ENCODE results near the gene C17orf75. TPM values are rescaled to one million over a fixed set of nuclear protein-coding genes. Genes with fewer than 3 reads are reported as not detected.

The C17orf75 gene
- total and polyA plus RNA-seq, 2 donors (not counting 1 experiment from before 2014, with no cell fraction given), result 16.4 to 30.2 TPM

GRCh38 chr17:32361270-32361669, 19.3 kb upstream of the C17orf75 start:
- Histone ChIP-seq H2AFZ (ENCODE audit: low read length) (no peak overlapping the region), H3K27me3 (ENCODE audit: control insufficient read depth, insufficient read depth, low read length) (no peaks in the 10 kb centered on the region), H3K36me3 (ENCODE audit: control insufficient read depth, insufficient read depth, low read length) (peaks cover 15% of the 10 kb centered on the region), H4K20me1 (ENCODE audit: control insufficient read depth, extremely low read depth, insufficient read depth, low read length) (no peaks in the 10 kb centered on the region), H3K9ac (ENCODE audit: insufficient read depth, low read length) (no peak overlapping the region), H3K4me3 (replicated peaks in 1 of 4; ENCODE audit: control extremely low read depth in 1 of 4, insufficient read depth in 1 of 4, low read depth in 3 of 4, low read length in 4 of 4) (no peak overlapping the region), H3K27ac (ENCODE audit: insufficient read depth, low read length) (no peak overlapping the region), H3K79me2 (ENCODE audit: control insufficient read depth, insufficient read depth, low read length) (peaks cover 62% of the 10 kb centered on the region), H3K9me3 (ENCODE audit: control insufficient read depth, insufficient read depth, low read depth, low read length) (no peaks in the 10 kb centered on the region), H3K4me1 (ENCODE audit: control insufficient read depth, extremely low read depth, insufficient read depth, low read length) (no peaks in the 10 kb centered on the region), H3K4me2 (ENCODE audit: extremely low read depth, insufficient read depth, low read length) (no peak overlapping the region)
- DNase-seq (ENCODE audit: low read depth in 2 of 2), result no peak
- TF ChIP-seq CTCF (conservative IDR thresholded peaks at IDR 0.05 in 1 of 2, IDR thresholded peaks at IDR 0.05 in 1 of 2; ENCODE audit: low read depth in 1 of 2, low read length in 2 of 2), result no peak
- no peak for TF ChIP-seq EZH2 (IDR thresholded peaks at IDR 0.05; ENCODE audit: low read length, missing control alignments)

GRCh38 chr17:32357615-32358014, 15.6 kb upstream of the C17orf75 start:
- Histone ChIP-seq H3K27ac (ENCODE audit: insufficient read depth, low read length) (no peak overlapping the region), H3K27me3 (ENCODE audit: control insufficient read depth, insufficient read depth, low read length) (no peaks in the 10 kb centered on the region), H3K9me3 (ENCODE audit: control insufficient read depth, insufficient read depth, low read depth, low read length) (no peaks in the 10 kb centered on the region), H3K4me1 (ENCODE audit: control insufficient read depth, extremely low read depth, insufficient read depth, low read length) (peaks cover 4% of the 10 kb centered on the region), H3K36me3 (ENCODE audit: control insufficient read depth, insufficient read depth, low read length) (peaks cover 13% of the 10 kb centered on the region), H3K4me2 (ENCODE audit: extremely low read depth, insufficient read depth, low read length) (no peak overlapping the region), H2AFZ (ENCODE audit: low read length) (no peak overlapping the region), H4K20me1 (ENCODE audit: control insufficient read depth, extremely low read depth, insufficient read depth, low read length) (no peaks in the 10 kb centered on the region), H3K9ac (ENCODE audit: insufficient read depth, low read length) (no peak overlapping the region), H3K4me3 (replicated peaks in 1 of 4; ENCODE audit: control extremely low read depth in 1 of 4, insufficient read depth in 1 of 4, low read depth in 3 of 4, low read length in 4 of 4) (no peak overlapping the region), H3K79me2 (ENCODE audit: control insufficient read depth, insufficient read depth, low read length) (peaks cover 85% of the 10 kb centered on the region)
- no peak for DNase-seq (ENCODE audit: low read depth in 2 of 2)
- no peak for TF ChIP-seq CTCF (conservative IDR thresholded peaks at IDR 0.05 in 1 of 2, IDR thresholded peaks at IDR 0.05 in 1 of 2; ENCODE audit: low read depth in 1 of 2, low read length in 2 of 2)
- no peak for TF ChIP-seq EZH2 (IDR thresholded peaks at IDR 0.05; ENCODE audit: low read length, missing control alignments)

DNA sequence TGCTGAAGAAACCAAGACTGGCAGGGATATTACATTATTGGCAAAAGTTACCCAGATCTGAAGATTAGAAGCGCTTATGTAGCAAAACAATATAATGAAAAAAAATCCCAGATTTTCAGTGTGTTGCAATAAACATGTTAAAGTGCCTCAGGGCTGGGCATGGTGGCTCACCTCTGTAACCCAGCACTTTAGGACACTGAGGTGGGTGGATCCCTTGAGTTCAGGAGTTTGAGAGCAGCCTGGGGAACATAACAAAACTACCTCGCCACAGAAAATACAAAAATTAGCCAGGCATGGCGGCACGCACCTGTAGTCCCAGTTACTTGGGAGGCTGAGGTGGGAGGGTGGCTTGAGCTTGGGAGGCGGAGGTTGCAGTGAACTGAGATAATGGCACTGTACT, 14.8 kb upstream of the C17orf75 start:
- TF ChIP-seq CTCF (conservative IDR thresholded peaks at IDR 0.05 in 1 of 2, IDR thresholded peaks at IDR 0.05 in 1 of 2; ENCODE audit: low read depth in 1 of 2, low read length in 2 of 2), result no peak
- TF ChIP-seq EZH2 (IDR thresholded peaks at IDR 0.05; ENCODE audit: low read length, missing control alignments), result no peak
- DNase-seq (ENCODE audit: low read depth in 2 of 2), result no peak
- no peak overlapping the region for H3K27ac ChIP-seq (ENCODE audit: insufficient read depth, low read length)
- no peak overlapping the region for H3K9ac ChIP-seq (ENCODE audit: insufficient read depth, low read length)
- H3K36me3 ChIP-seq (ENCODE audit: control insufficient read depth, insufficient read depth, low read length), result peaks cover 13% of the 10 kb centered on the region
- no peak overlapping the region for H3K4me2 ChIP-seq (ENCODE audit: extremely low read depth, insufficient read depth, low read length)
- no peak overlapping the region for H2AFZ ChIP-seq (ENCODE audit: low read length)
- peaks cover 89% of the 10 kb centered on the region for H3K79me2 ChIP-seq (ENCODE audit: control insufficient read depth, insufficient read depth, low read length)
- H4K20me1 ChIP-seq (ENCODE audit: control insufficient read depth, extremely low read depth, insufficient read depth, low read length), result no peaks in the 10 kb centered on the region
- peaks cover 4% of the 10 kb centered on the region for H3K4me1 ChIP-seq (ENCODE audit: control insufficient read depth, extremely low read depth, insufficient read depth, low read length)
- no peaks in the 10 kb centered on the region for H3K27me3 ChIP-seq (ENCODE audit: control insufficient read depth, insufficient read depth, low read length)
- H3K9me3 ChIP-seq (ENCODE audit: control insufficient read depth, insufficient read depth, low read depth, low read length), result no peaks in the 10 kb centered on the region
- no peak overlapping the region for H3K4me3 ChIP-seq (replicated peaks in 1 of 4; ENCODE audit: control extremely low read depth in 1 of 4, insufficient read depth in 1 of 4, low read depth in 3 of 4, low read length in 4 of 4)

Measured in fibroblast of lung (primary cell).